ENCODE data around the gene SMIM13.

The SMIM13 gene

DNA sequence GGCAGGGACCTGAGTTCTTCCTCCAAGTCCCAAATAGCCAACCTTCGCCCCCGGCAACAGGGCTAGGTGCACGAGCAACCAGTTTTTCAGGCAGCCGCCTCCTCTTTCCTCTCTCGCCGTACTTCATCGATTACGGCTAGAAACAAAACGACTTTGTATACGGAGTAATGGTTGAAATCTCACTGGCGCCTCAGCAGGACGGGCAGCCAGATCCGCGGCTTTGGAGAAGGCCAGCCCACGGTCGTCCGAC, 333 bp upstream of the SMIM13 start:
- no peaks in the 10 kb centered on the region for H3K27me3 ChIP-seq (replicated peaks; ENCODE audit: control insufficient read depth, insufficient read depth, low read length)
- DNase-seq (ENCODE audit: extremely low read depth, insufficient read length) = no peak
- TF ChIP-seq, protein P1, sequence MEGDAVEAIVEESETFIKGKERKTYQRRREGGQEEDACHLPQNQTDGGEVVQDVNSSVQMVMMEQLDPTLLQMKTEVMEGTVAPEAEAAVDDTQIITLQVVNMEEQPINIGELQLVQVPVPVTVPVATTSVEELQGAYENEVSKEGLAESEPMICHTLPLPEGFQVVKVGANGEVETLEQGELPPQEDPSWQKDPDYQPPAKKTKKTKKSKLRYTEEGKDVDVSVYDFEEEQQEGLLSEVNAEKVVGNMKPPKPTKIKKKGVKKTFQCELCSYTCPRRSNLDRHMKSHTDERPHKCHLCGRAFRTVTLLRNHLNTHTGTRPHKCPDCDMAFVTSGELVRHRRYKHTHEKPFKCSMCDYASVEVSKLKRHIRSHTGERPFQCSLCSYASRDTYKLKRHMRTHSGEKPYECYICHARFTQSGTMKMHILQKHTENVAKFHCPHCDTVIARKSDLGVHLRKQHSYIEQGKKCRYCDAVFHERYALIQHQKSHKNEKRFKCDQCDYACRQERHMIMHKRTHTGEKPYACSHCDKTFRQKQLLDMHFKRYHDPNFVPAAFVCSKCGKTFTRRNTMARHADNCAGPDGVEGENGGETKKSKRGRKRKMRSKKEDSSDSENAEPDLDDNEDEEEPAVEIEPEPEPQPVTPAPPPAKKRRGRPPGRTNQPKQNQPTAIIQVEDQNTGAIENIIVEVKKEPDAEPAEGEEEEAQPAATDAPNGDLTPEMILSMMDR (IDR thresholded peaks at IDR 0.05; ENCODE audit: insufficient read depth, low read length, poor library complexity, severe bottlenecking) = no peak
- H3K4me3 ChIP-seq (replicated peaks; ENCODE audit: low read depth, low read length) = peak overlapping the region; percentile 94
- H3K36me3 ChIP-seq (ENCODE audit: control insufficient read depth, insufficient read depth, low read length) = no peaks in the 10 kb centered on the region

DNA sequence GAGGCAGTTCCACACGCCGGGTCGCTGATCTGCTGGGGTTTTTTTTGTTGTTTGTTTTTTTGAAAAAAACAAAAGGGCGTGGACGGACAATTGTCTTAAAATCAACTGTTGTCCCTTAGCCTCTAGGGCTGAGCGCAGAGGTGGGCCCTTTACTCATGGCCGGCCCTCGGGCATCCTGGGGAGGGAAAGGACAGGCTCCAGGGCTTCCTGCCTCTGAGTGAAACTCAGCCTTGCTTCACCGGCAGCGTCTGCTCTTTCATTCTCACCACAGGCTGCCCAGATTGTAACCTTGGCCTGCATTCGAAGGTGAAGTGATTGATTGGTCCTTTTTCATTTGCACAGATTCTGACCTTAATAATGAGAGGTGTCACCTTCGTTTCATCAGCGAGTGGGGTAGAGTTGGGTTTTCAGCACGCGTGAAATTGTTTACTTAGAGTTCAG, 797 bp downstream of the SMIM13 start:
- Histone ChIP-seq H3K27me3 (replicated peaks; ENCODE audit: control insufficient read depth, insufficient read depth, low read length) (no peaks in the 10 kb centered on the region), H3K36me3 (ENCODE audit: control insufficient read depth, insufficient read depth, low read length) (no peaks in the 10 kb centered on the region), H3K4me3 (replicated peaks; ENCODE audit: low read depth, low read length) (peak overlapping the region; percentile 94)
- TF ChIP-seq, protein P1 (IDR thresholded peaks at IDR 0.05; ENCODE audit: insufficient read depth, low read length, poor library complexity, severe bottlenecking) = no peak
- no peak for DNase-seq (ENCODE audit: extremely low read depth, insufficient read length)

GRCh38 chr6:11094941-11095340, 1.3 kb downstream of the SMIM13 start:
- no peaks in the 10 kb centered on the region for H3K27me3 ChIP-seq (replicated peaks; ENCODE audit: control insufficient read depth, insufficient read depth, low read length)
- no peaks in the 10 kb centered on the region for H3K36me3 ChIP-seq (ENCODE audit: control insufficient read depth, insufficient read depth, low read length)
- no peak for DNase-seq (ENCODE audit: extremely low read depth, insufficient read length)
- TF ChIP-seq, protein P1 (IDR thresholded peaks at IDR 0.05; ENCODE audit: insufficient read depth, low read length, poor library complexity, severe bottlenecking) = no peak
- H3K4me3 ChIP-seq (replicated peaks; ENCODE audit: low read depth, low read length) = peak overlapping the region; percentile 94

- Histone ChIP-seq H3K36me3 (ENCODE audit: control insufficient read depth, insufficient read depth, low read length) (no peaks in the 10 kb centered on the region; the same call in 1 of the 2 replicates), H3K4me3 (replicated peaks; ENCODE audit: low read depth, low read length) (no peak overlapping the region), H3K27me3 (replicated peaks; ENCODE audit: control insufficient read depth, insufficient read depth, low read length) (no peaks in the 10 kb centered on the region)
- TF ChIP-seq, protein P1 (IDR thresholded peaks at IDR 0.05; ENCODE audit: insufficient read depth, low read length, poor library complexity, severe bottlenecking) = no peak
- DNase-seq (ENCODE audit: extremely low read depth, insufficient read length) = no peak
Observed at GRCh38 chr6:11096109-11096508, 2.5 kb downstream of the SMIM13 start.

- Histone ChIP-seq H3K4me3 (replicated peaks; ENCODE audit: low read depth, low read length) (no peak overlapping the region), H3K36me3 (ENCODE audit: control insufficient read depth, insufficient read depth, low read length) (no peaks in the 10 kb centered on the region; the same call in 1 of the 2 replicates), H3K27me3 (replicated peaks; ENCODE audit: control insufficient read depth, insufficient read depth, low read length) (no peaks in the 10 kb centered on the region)
- DNase-seq (ENCODE audit: extremely low read depth, insufficient read length) = no peak
- TF ChIP-seq, protein P1 (IDR thresholded peaks at IDR 0.05; ENCODE audit: insufficient read depth, low read length, poor library complexity, severe bottlenecking) = no peak
Observed at GRCh38 chr6:11097476-11097875, 3.8 kb downstream of the SMIM13 start.

GRCh38 chr6:11098004-11098403, 4.4 kb downstream of the SMIM13 start:
- H3K4me3 ChIP-seq (replicated peaks; ENCODE audit: low read depth, low read length) = no peak overlapping the region
- TF ChIP-seq, protein P1 (IDR thresholded peaks at IDR 0.05; ENCODE audit: insufficient read depth, low read length, poor library complexity, severe bottlenecking) = no peak
- H3K27me3 ChIP-seq (replicated peaks; ENCODE audit: control insufficient read depth, insufficient read depth, low read length) = no peaks in the 10 kb centered on the region
- H3K36me3 ChIP-seq (ENCODE audit: control insufficient read depth, insufficient read depth, low read length) = no peaks in the 10 kb centered on the region; the same call in 1 of the 2 replicates
- DNase-seq (ENCODE audit: extremely low read depth, insufficient read length) = no peak
